Stimulated activated CD8-positive, alpha-beta memory T cell treated with anti-CD3 and anti-CD28 coated beads, Interleukin-12 subunit alpha, Interleukin-12 subunit beta, amount 100 ng/mL, for 24 hours (primary cell): ENCODE measurements around the gene SYT1.

Source experiments
- DNase-seq: peaks from one replicate; pipeline ENCODE4 v3.0.0-alpha.2; 2020; ENCODE audit errors: extremely low read depth

Gene SYT1

DNA sequence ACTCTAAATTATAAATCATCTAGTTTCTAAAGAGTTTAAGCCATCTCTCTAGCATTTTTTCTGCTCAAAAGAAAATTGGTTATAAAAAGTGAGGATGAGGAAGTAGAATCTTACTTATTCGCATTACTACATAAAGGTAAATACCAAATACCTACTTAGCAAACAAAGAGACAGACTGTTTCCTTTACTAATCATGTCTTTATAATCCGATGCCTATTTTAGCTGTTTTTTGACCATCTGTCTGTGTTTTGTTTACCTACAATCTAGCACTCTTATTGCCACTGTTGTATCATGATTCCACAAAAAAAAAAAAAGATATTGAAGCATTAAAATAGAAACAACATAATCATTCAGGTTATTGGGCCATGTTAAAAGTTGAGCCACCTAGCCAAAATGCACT, 430.0 kb downstream of the SYT1 start:
- no peak for DNase-seq

DNA sequence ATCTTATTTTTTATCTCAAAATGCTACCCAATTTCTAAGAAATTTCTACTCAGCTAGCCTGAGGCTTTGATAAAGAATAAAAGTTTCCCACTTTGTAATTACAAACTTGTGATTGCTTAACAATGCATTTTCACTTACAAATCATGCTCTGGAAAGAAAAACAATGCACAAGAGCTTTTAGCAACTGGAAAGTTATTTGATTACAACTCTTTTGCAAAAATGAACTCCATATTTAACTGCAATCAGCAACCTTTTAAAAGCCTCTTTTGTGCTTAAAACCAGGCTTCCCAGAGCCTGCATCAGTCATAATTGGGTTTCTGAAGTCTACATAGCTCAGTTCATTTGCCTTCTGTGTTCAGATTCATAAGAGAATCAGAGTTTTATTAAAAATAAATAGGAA, 431.0 kb downstream of the SYT1 start:
- DNase-seq, result no peak

DNA sequence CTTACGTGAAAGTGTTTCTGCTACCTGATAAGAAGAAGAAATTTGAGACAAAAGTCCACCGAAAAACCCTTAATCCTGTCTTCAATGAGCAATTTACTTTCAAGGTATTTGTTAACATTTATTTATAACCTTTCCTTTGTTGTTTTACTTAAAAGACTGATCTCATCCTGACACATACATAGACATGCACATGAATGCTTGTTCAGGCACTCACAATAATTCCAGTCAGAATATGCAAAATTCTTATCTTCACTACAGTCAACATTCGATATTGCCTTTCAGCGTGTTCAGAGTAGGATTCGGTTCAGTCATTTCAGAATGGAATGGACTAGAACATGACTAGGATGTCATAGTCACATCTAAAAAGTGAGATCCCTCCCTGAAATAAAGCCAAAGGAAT, 431.6 kb downstream of the SYT1 start:
- no peak for DNase-seq

DNA sequence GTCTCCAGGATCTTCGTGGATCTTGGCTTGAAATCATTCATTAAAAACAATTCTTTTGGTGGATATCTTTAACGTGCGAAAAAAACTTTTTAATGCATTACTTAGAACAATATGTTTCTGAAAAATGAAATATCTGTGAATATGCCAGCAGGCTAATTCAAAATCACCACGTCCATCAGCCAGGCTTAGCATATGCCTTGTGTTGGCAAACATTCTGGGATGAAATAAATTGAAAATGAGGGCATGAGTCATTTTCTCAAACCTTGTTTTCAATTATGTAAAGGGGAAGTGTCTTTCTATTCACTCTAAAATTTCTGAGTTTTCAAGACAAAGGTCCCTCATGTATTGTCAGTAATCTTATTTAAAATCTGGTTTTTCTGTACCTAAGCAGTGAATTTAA, 432.3 kb downstream of the SYT1 start:
- no peak for DNase-seq

DNA sequence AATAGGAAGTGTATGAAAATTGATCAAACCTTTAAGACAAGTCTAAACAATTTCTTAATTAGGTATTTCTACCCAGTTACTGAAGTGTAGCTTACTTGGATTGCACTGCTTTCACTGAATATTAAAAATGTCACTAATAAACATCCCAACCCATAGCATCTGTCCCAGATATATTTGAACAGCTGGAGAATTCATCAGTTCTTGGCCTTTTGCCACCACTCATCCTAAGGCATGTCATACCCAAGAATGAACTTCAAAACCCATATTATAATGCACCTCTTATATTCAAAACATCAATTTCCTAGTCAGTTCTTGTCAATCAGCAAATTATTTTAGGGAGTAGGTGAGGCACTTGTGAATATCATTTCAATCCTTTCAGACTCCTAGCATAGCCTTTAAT, 433.9 kb downstream of the SYT1 start:
- DNase-seq, result no peak

DNA sequence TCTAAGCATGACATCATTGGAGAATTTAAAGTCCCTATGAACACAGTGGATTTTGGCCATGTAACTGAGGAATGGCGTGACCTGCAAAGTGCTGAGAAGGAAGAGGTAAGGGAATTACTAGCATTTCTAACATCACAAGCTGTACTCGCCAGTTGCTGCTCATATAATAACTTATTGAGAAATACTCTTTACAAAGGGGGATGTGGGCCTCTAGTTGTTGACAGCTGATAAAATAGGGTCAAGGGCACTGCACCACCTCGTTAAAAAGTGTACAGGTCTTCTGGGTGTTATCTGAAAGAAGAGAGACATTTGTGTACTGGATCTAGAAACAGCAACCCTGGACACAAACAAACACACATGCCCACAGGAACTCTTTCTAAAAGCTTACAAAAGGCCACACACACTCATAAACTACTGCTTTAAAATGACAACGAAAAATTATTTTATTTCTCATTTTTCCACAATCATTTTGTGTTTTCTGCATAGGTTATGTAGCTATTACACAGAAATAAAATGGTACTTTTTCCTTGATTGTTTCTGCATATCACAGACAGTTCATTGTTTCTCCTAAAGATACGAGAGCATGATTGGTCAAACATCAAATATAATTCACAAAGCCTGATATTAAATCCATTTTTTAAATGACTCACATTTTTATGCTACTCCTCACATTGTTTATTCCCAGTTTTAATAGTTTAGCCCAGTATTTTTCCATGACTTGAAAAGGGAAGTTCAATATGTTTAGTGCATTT, 435.0 kb downstream of the SYT1 start:
- no peak for DNase-seq

DNA sequence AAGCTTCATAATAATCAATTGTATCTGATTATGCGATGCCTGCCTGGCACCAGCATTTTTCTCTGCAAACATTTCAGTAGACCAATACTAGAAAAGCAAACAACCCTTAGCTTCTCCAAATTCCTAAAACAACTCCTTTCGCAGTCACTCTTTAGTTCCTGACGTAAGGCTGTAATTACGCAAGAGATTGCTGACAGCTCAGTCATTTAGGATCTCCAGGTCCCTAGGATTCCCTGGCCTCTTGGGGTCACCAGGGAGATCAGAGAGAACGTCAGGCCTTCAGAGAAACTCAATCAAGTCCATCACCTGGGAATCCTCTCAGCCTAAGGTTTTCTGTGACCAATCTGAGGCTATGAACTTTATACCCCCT, 435.6 kb downstream of the SYT1 start:
- no peak for DNase-seq

DNA sequence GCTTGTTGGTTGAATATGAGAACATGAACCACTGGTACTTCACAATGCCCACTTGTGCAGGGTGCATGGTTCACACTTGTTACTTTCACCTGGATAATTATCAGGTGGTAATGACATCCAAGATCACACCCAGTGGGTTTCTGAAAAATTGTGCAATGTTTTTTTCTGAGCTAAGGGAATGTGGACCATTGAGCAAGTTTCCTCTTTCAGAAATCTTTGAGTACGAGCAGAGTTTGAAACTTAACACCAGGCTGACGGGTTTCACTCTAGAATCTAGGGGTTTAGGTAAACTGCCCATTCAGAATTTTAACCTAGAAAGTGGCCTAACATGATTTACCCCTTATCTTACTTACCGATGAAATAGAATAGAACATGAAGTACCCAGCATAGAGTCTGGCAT, 436.6 kb downstream of the SYT1 start:
- no peak for DNase-seq

DNA sequence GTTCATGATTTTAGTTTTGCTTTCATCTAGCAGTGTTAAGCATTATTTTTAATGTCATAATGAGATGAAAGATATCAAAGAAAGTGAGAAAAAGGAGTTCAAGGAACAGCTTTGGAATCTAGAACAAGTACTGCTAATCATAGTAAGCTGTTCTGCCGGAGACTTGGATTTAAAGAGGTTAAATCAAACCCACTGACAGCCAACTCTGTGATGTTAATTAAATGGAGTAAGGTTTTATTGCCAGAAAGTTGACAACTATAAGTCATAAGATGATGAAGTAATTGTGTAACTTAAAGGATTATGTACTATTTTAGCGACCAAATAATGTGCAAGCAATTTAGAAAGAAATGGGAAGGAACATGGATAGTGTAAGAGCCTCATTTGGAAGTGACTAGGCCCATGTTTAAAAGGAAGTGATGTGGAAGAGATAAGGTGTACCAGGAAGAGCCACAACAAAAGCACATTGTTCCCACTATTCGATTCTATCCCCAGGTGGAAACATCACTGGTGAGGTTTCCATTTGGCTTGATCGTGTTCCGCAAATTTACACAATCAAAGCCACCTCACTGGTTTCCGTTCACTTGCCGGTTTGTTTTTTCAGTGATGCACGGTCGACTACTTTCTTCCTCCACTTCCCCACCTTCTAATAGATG, 437.7 kb downstream of the SYT1 start:
- DNase-seq, result no peak

DNA sequence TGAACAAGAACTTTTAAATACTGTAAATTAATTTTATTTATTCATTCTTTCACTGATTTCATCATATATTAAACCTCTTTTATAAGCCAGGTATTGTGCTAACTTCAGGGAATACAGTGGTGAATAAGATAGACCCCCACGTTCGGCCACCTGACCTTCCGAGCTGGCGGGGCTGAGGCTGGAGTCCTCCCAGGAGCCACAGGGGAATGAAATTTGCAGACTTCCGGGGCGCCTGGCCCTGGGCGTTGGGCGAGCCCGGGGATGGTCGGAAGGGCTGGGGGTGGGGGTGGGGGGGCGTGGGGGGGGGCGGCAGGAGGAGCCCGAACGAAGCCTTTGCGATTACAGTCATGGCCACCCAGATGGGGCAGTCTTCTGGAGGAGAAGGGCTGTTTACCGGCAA, 442.8 kb downstream of the SYT1 start:
- DNase-seq, result no peak

DNA sequence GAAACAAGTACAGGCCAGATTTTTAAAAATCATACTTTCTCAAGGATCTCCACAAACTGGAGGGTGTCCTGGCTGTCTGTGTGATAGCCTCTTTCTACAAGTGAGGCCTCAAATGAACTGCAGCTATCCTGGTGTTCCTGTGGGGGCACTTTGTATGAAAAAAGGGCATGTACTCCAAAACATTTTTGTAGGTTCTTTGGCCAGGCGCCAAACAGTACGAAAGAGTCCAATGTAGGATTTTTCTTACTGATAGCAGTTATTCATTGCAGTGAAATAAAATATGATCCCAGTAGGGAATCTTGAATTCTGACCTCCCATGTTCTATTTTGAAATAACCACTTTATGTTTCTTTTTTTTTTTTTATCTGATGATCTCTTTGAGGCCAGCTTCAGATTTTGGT, 444.5 kb downstream of the SYT1 start:
- no peak for DNase-seq

DNA sequence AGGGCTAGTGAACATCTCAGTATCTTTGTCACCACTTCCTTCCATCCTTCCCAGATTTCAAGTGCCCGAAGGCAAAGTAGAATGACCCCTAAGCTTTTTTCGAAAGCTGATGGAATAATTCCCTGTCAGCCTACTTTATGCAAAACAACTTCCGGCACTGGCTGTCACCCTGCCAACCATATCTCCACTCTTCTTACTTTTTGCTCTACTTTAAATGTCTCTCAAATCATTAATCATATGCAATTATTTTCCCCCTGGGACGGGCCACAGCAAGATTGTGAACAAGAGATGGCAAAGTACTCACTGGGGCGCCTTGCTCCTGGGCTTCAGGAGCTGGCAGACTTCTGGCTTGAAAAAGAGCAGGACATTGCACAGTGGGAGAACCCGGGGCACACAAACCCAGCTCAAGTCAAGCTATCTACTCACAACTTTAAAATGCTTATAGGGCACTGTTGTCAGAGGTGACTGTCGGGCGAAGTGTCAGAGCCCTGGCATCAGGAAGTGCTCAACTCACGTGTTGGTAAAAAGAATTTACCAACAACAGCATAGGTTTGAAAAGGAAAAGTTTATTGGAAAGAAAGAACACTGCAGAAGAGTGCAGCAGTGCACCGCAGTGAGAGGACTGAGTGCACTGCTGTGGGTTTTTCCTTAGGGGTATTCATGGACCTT, 452.7 kb downstream of the SYT1 start:
- no peak for DNase-seq

DNA sequence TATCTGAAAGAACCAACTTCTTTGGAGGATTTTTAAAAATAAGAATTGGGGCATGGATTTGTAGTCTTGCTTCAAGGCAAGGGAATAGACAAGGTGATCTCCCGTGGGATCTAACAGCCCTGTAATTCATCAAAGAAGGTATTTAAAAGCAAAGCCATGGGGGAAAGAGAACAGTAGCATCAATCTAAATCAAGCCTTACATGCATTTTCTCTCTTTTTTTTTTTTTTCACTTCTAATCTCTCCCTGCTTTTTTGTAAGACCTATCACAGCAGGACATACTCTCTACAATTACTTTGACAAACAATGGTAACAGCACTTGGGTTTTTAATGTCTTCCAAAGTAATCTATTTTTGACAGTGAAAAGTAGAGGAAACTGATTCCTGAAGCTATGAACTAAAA, 458.3 kb downstream of the SYT1 start:
- DNase-seq, result no peak

DNA sequence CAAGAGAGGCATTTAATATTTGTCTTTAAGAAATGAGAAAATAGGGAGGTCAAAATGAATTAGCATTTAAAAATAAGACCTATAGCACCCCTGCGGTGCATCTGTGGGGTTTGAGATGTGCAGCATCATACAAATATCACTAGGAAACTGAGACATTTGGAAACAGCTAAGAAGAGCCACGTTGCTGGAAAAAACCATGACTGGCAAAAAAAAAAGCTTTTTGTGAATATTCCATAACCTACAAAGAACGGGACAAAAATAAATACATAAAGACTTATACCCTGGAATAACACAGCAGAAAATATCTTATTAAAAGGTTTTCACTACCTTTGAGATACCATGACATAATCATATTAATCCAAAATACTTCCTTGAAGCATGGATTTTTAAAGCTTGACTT, 460.0 kb downstream of the SYT1 start:
- DNase-seq, result no peak

DNA sequence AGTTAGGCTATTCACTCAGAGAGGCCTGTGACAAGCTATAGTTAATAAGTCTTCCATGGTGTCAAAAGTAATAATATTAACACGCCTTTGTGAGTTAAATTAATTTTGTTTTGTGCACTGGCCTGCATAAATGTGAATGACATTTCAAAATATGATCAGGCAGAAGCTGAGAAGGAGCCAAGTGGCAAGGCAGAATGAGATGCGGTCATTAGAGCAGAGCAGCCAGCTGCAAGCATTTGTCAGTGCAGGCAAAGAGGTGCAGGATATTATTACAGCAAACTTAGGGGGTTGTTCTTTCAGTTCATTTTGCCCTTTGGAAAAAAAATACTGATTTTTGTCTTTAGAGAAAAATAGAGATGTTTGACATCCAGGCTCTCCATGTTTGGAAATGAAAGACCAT, 461.6 kb downstream of the SYT1 start:
- no peak for DNase-seq

DNA sequence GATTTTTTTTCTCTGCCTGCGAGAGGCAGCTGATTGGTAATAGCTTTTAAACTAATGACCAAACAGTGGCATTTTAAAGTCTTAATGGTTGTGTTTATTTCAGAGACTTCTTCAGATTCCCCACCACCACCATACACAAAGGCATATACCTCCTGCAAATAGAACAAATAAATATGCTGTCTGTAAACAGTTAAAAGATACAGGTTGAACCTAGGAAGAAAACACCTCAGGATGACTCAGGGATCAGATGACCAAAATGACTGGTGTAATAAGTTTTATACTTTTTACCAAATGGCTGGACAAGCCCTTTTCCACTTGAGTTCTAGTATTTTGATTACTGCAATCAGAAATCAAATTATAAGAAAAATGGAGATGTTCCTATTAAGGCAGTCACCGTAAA, 462.1 kb downstream of the SYT1 start:
- DNase-seq, result no peak

DNA sequence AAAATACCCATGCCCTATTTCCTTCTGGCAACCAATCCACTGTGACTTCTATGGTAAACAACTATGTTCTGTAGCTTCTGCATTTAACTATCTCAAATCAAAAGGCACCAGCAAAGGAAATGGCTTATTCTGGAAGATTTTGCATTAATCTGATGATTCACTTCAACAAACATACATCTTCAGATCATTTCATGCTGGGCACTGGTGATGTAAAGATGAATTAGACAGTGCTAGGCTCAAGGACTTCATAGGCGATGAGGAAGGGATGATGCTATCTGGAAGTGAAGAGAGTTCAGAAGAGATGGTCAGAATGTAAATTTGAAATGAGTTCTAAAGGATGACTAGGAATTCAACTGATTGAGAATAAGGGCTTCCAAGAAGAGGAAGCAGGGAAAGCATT, 462.9 kb downstream of the SYT1 start:
- DNase-seq, result no peak

DNA sequence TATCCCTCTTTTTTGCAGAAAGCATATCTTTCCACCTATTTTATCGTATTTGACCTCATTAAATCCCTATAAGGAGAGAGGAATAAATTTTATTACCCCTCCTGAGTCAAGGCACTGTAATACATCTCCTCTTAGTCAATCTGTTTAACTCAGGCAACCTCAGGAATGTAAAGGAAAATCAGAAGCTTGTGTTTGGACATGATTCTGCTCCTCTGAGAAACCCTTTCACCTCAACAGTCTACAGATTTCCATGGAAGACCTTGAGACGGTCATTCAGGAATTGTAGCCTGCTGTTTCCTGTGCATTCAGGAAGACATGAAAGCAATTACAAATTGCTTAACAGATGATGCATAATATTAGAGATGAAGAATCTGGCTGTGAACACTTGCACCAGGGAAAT, 465.4 kb downstream of the SYT1 start:
- no peak for DNase-seq

DNA sequence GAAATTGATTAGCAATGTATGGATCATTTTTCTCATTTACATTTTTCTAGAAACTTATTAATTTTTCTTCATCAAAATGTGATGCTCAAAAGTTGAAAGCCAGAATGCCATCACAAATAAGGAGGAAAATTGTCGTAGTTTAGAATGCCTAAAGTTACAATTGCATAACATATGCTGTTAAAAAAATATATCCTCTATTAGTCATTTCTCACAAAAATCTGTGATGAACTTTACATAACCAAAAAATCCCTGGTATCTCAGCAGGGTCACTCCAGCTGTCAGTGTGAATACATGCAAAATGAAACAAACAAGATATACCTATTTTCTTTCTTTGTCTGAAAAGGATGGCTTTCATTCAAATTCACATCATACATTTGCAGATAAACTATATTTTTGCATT, 467.3 kb downstream of the SYT1 start:
- no peak for DNase-seq

DNA sequence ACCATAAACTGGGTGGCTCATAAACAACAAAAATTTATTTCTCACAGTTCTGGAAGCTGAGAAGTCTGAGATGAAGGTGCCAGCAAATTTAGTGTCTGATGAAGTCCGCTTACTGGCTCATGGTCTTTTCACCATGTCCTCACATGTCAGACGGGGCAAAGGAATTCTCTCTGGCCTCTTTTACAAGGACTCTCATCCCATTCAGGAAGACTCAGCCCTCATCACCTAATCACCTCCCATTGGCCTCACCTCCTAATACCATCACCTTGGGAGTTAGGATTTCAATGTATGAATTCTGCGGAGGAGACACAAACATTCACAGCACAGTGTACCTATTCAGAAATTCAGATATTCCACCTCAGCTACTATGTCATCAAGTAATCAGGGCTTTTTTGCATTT, 468.6 kb downstream of the SYT1 start:
- no peak for DNase-seq

DNA sequence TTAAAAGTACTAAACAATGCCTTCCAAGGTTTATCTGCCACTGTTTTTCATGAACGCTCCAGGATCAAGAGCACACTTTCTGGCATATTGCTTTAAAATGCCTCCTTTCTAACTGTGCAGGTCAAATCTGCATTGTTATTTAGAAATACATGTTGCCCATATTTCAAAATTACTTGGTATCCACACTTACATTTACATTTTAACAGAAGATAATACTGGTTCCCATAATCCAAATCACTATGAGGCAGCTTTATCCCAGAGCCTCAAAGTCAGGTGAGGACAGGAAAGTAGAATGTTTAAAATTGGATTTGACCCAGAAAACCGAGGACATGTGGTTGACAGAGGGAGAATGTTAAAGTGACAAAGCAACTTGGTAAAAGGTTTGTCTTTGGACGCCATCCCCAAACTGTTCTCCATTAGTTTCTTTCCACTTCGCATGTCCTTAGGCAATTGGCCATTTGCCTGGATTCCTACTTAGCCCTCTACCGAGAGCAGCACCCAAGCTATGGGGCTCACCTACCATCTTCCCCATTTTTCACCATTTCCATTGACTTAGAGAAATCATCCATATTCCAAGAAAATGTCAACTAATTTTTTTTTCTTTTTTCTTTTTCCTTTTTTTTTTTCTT, 473.2 kb downstream of the SYT1 start:
- DNase-seq, result no peak

DNA sequence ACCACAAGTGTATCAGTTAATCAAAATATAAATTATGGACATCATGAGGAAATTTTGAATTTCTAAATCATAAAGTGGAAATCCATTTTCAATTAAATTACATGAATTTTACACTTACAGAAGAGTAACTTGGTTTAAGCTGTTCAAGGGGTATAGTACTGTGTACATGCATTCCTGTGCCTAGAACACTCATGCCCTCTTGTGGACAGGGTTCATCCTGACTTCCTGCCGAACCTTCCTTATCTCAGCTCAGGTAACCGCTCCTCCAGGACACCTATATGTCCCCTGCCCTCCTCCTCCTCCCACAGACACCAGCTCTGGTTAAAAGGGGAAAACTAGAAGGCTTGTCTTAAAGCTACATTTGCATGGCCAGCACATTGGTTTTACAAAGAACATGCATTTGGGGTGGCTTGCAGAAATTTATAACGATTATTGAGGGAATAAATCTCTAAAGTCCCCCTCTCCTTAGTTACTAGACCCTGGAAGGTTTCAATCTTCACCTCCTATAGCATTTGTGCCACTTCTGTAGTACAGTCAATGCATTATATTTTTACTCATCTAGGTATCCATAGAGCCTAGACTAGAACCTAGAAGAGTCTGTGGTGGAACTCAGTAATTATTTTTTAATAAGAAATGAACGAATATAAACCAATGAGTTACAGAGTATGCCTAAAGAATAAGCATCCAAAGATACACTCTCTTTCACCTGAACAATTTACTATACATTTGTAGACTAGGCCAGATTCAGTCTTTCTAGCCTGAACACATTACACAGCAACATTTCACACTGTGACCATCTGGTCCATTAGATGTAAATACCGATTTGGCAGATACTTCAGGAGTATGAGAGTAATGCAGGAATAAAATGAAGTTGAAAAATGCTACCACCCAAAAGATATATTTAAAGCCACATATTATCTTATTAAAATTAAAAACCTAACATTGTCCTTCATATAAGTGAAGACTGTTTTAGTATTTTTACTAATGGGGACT, 480.6 kb downstream of the SYT1 start:
- no peak for DNase-seq
